Retinal pigment epithelial cell (primary cell): Measurements from ENCODE around the gene ELK3.

Source experiments
- DNase-seq: peaks from one replicate; pipeline ENCODE4 v3.0.0-alpha.2; 2010; ENCODE audit warnings: low read depth
- H3K4me3 ChIP-seq: 2 replicates; pipeline ENCODE4 v1.5.1; 2011; ENCODE audit warnings: mild to moderate bottlenecking, low read length, control low read depth, moderate library complexity
- TF ChIP-seq, protein P1 (sequence below): conservative IDR thresholded peaks from 2 replicates; pipeline ENCODE4 v1.5.1; 2011; ENCODE audit warnings: low read depth, low read length, control low read depth, inconsistent platforms

The ELK3 gene

GRCh38 chr12:96211988-96212387, 17.8 kb downstream of the ELK3 start:
- H3K4me3 ChIP-seq = no peak overlapping the region
- TF ChIP-seq, protein P1, sequence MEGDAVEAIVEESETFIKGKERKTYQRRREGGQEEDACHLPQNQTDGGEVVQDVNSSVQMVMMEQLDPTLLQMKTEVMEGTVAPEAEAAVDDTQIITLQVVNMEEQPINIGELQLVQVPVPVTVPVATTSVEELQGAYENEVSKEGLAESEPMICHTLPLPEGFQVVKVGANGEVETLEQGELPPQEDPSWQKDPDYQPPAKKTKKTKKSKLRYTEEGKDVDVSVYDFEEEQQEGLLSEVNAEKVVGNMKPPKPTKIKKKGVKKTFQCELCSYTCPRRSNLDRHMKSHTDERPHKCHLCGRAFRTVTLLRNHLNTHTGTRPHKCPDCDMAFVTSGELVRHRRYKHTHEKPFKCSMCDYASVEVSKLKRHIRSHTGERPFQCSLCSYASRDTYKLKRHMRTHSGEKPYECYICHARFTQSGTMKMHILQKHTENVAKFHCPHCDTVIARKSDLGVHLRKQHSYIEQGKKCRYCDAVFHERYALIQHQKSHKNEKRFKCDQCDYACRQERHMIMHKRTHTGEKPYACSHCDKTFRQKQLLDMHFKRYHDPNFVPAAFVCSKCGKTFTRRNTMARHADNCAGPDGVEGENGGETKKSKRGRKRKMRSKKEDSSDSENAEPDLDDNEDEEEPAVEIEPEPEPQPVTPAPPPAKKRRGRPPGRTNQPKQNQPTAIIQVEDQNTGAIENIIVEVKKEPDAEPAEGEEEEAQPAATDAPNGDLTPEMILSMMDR = no peak
- no peak for DNase-seq

DNA sequence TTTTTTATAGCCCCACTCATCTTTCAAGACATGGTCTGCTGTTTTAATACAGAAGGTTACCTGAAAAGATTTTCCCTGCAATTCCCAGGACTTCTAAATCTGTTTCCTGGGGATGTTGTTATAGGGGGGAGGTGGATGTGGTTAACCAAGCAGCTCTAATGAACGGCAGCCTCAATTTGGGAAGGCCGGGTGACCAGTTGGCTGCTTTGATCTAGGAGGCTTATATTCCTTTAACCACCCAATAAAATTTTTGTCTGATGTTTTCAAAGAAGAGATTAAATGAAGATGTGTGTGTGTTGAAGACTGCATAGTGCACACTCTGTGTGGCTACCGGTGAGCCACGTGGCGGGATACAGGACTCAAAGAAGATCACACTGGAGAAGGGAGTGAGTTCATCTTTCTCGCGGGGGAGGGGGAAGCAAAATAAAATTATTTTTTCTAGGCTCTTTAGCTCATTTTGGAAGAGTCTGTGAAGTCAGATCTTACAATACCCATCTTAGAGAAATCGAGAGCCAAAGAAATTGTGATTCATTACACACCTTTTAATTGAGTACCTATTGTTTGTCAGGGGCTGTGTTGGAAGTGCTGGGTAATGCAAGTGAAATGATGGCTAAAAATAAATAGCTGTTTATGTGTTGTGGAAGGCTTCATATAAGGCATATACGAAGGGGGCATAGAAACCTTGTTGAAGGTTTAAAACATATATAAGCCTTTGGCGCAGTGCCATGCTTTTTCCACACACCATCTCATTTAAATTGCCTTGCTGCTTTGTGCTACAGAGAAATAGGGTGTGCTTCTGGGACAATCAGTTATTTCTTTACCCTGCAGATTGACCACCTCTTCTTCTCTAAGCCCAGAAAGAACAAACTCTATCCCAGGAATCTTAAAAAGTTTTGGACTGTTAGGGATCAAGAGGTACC, 18.5 kb downstream of the ELK3 start:
- no peak for DNase-seq
- H3K4me3 ChIP-seq = no peak overlapping the region
- TF ChIP-seq, protein P1 = no peak

DNA sequence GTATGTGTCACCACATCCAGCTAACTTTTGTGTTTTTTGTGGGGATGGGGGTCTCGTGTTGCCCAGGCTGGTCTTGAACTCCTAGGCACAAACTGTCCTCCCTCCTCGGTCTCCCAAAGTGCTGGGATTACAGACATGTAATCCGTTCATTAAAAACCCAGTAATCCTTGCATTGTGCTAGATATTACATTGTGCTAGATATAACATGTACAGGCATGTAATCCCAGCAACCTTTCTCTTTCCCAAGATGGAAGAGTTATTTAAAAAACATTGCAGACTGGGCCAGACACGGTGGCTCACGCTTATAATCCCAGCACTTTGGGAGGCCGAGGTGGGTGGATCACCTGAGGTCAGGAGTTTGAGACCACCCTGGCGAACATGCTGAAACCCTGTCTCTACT, 19.7 kb downstream of the ELK3 start:
- DNase-seq = no peak
- TF ChIP-seq, protein P1 = no peak
- no peak overlapping the region for H3K4me3 ChIP-seq

GRCh38 chr12:96215919-96216273, 21.7 kb downstream of the ELK3 start:
- TF ChIP-seq, protein P1 = no peak

DNA sequence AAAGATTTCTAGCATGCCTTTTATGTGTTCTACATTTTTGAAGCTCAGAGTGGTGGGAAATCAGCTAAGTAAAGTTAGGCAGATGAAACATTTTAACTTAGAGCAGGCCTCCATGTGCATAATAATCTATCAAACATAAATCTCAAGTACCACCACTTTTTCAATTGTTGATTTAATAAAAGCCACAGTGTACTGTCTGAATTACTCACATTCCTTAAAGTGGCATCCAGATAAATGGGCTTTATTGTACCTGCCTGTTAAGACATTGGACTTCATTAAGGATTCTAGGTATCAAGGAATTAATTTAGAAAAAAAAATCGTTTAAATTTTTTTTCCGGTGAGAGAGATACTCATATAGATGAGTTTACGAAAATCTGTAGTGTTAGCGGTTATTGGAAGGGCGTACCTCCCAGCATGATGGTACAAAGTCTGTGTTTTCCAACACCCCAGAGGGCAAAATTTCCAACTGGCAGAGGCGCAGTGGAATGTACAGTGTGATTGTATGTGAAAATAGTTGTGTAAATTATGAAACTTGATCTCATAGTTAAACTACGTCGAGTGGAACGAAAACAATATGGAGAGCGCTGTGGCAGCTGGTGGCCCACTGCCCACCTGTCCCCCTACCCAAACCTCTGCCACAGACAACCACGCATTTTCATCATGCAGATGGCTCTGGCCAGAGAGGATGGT, 25.0 kb downstream of the ELK3 start:
- TF ChIP-seq, protein P1 = no peak
- DNase-seq = no peak
- peak overlapping the region; percentile 2 for H3K4me3 ChIP-seq

More at GRCh38 chr12:96215919-96216273, 21.7 kb downstream of the ELK3 start:
- no peak overlapping the region for H3K4me3 ChIP-seq
- no peak for DNase-seq

GRCh38 chr12:96219700-96220206, 25.6 kb downstream of the ELK3 start:
- DNase-seq = peak; percentile 96
- H3K4me3 ChIP-seq = peak overlapping the region; percentile 2
- TF ChIP-seq, protein P1 = no peak
